Lung (tissue), 12 donors: ENCODE results near the gene SCAMP5. TPM values are rescaled to one million over a fixed set of nuclear protein-coding genes. Genes with fewer than 3 reads are reported as not detected.
A peak's percentile ranks its signal among the peaks of the same experiment; 100 is the strongest.

Experiments used
- ATAC-seq: fragments of 200-7000 bp; cut with Tn5 transposase; one replicate; pipeline ENCODE4 v1.9.1; 2020; ENCODE audit warnings: moderate number of reproducible peaks; ENCODE audit not compliant: insufficient read depth, low FRiP score
- DNase-seq, 3 donors: peaks; one replicate each; pipeline ENCODE4 v3.0.0-alpha.2; 2013 to 2017
- H3K27ac ChIP-seq, 2 donors: one replicate each; pipeline ENCODE4 v1.5.1; 2013; ENCODE audit warnings: mild to moderate bottlenecking in 2 of 2, moderate library complexity in 2 of 2, control low read depth in 1 of 2, inconsistent platforms in 1 of 2, low read depth in 1 of 2, low read length in 1 of 2
- H3K27me3 ChIP-seq, 3 donors: one replicate each; pipeline ENCODE4 v1.5.1; 2013; ENCODE audit warnings: low read length in 2 of 3; ENCODE audit not compliant: control insufficient read depth in 3 of 3, insufficient read depth in 3 of 3
- H3K36me3 ChIP-seq, 4 donors: one replicate each; pipeline ENCODE4 v1.5.1; 2013; ENCODE audit warnings: low read length in 4 of 4, mild to moderate bottlenecking in 1 of 4, moderate library complexity in 1 of 4; ENCODE audit not compliant: control insufficient read depth in 4 of 4, insufficient read depth in 4 of 4
- H3K4me1 ChIP-seq, 5 donors: one replicate each; pipeline ENCODE4 v1.5.1; 2013; ENCODE audit warnings: low read length in 5 of 5, mild to moderate bottlenecking in 2 of 5, moderate library complexity in 1 of 5; ENCODE audit not compliant: control insufficient read depth in 5 of 5, insufficient read depth in 5 of 5
- H3K4me3 ChIP-seq: one replicate; pipeline ENCODE4 v1.5.1; 2013; ENCODE audit warnings: mild to moderate bottlenecking, control low read depth, moderate library complexity
- H3K9ac ChIP-seq, 2 donors: one replicate each; pipeline ENCODE4 v1.5.1; 2013; ENCODE audit warnings: low read length in 2 of 2, control low read depth in 1 of 2; ENCODE audit not compliant: insufficient read depth in 1 of 2
- H3K9me3 ChIP-seq, 4 donors: one replicate each; pipeline ENCODE4 v1.5.1; 2013; ENCODE audit warnings: low read length in 3 of 4, mild to moderate bottlenecking in 1 of 4, moderate library complexity in 1 of 4; ENCODE audit not compliant: control insufficient read depth in 4 of 4, insufficient read depth in 3 of 4
- CTCF ChIP-seq: IDR thresholded peaks from 2 replicates; pipeline ENCODE4 v1.5.1; 2012; ENCODE audit warnings: mild to moderate bottlenecking; ENCODE audit errors: control extremely low read depth, extremely low read depth
- WGBS, 2 donors: extraction: QIAGEN DNeasy Blood & Tissue Kit; methylation state at CpG; one replicate each; pipeline ENCODE4 v1.1.7; 2013; 5-methylcytosine and 5-hydroxymethylcytosine counted together
- polyA plus RNA-seq, 2 donors: library from polyadenylated mRNA; stranded (reverse); fragments of 200-250 nt; gene quantifications; one replicate each; pipeline ENCODE4 v1.2.1, GENCODE V29; 2013
- total RNA-seq, 2 donors: library from RNA; depleted of rRNA in 1 of 2; stranded (reverse); fragments of >200 nt in 1 of 2; gene quantifications; one replicate each; pipeline ENCODE4 v1.2.1, GENCODE V29; 2014 to 2021
- donor health status: control.
- donor health status: control.
- donor health status: Bipolar disorder and iron deficiency.
- donor health status: healthy.
- donor health status: DM: yes; HTN: yes; CAD: no.

The SCAMP5 gene
- total and polyA plus RNA-seq, 4 donors = 0.94 to 9.5 (median 4.3) TPM

DNA sequence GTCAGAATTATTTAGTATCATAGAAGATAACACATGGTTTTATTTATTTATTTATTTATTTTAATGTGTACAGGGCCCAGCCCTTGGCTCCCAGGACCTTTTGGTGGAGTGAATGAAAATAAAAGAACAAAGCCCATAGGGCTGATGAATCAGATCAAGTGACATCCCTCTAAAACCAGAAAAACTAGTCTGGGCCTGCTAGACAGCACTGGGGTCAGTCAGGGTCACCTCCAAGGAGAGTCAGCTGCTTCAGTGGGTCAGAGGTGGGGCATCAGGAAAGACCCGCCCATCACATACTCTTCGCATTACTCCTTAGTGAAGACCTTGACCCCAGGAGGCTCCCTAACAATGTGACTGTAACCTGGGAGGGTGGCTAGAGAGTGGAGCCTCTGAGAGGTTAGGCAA, 40.9 kb downstream of the SCAMP5 start:
- H3K27me3 ChIP-seq = no peaks in the 10 kb centered on the region
- peaks cover 0 to 6% (median under 1%) of the 10 kb centered on the region in 4 donors for H3K36me3 ChIP-seq
- H3K4me1 ChIP-seq = peaks cover 0 to 4% (median 0%) of the 10 kb centered on the region in 5 donors
- no peaks in the 10 kb centered on the region for H3K9me3 ChIP-seq
- no peak overlapping the region for H3K4me3 ChIP-seq
- no peak overlapping the region for H3K9ac ChIP-seq
- ATAC-seq (peak; percentile 34), DNase-seq (no peak)
- no peak overlapping the region for H3K27ac ChIP-seq
- 69 to 95% methylated on average over 2 of the region's 2 CpGs for WGBS, 2 donors
- TF ChIP-seq CTCF = no peak

DNA sequence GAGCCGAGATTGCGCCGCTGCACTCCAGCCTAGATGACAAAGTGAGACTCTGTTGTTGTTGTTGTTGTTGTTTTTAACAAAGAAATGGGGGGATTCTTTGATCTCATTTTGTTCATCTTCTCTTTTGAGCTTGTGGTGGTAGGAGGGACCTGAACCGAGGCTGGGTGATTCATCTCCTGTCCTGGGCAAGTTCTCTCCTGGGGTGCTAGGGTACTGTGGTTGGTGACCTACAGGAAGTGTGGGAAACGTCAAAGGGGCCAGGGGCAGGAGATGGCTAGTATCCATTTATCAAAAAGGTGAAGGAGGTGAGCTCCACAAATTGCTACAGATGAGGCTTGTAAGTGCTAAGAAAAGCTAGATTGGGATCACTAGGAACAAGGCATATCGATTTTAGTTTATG, 42.3 kb downstream of the SCAMP5 start:
- no peak overlapping the region for H3K9ac ChIP-seq
- ATAC-seq (no peak), DNase-seq (no peak)
- no peak overlapping the region for H3K4me3 ChIP-seq
- H3K36me3 ChIP-seq = peaks cover 0 to 6% (median under 1%) of the 10 kb centered on the region in 4 donors
- 75 to 80% methylated on average over 6 of the region's 6 CpGs for WGBS, 2 donors
- no peak overlapping the region for H3K27ac ChIP-seq
- H3K4me1 ChIP-seq = peaks cover 0 to 5% (median 0%) of the 10 kb centered on the region in 5 donors
- H3K9me3 ChIP-seq = no peaks in the 10 kb centered on the region
- TF ChIP-seq CTCF = no peak
- no peaks in the 10 kb centered on the region for H3K27me3 ChIP-seq

- WGBS, 2 donors = 80 to 85% methylated on average over 3 of the region's 3 CpGs
- H3K9ac ChIP-seq = no peak overlapping the region
- H3K36me3 ChIP-seq = peaks cover 0 to 6% (median under 1%) of the 10 kb centered on the region in 4 donors
- no peak for DNase-seq
- no peak overlapping the region for H3K4me3 ChIP-seq
- TF ChIP-seq CTCF = no peak
- peaks cover 0 to 10% (median 4%) of the 10 kb centered on the region in 5 donors for H3K4me1 ChIP-seq
- no peaks in the 10 kb centered on the region for H3K27me3 ChIP-seq
- no peak for ATAC-seq
- no peak overlapping the region for H3K27ac ChIP-seq
- H3K9me3 ChIP-seq = no peaks in the 10 kb centered on the region
These were observed 42.9 kb downstream of the SCAMP5 start for GRCh38 chr15:75038231-75038630.
